Lower leg skin (tissue), 3 donors: ENCODE results near the gene CDKN2D.

Source experiments
- POLR2A ChIP-seq, 2 donors: fragments of 450-650 bp; IDR thresholded peaks; one replicate each; pipeline ENCODE4 v1.6.1; 2016 to 2017; ENCODE audit warnings: antibody characterized with exemption in 2 of 2, mild to moderate bottlenecking in 1 of 2, moderate library complexity in 1 of 2
- TF ChIP-seq, protein P1 (sequence below), 3 donors: fragments of 450-650 bp; IDR thresholded peaks; one replicate each; pipeline ENCODE4 v1.5.1; 2016; ENCODE audit warnings: antibody characterized with exemption in 3 of 3, mild to moderate bottlenecking in 3 of 3, moderate library complexity in 2 of 3

DNA sequence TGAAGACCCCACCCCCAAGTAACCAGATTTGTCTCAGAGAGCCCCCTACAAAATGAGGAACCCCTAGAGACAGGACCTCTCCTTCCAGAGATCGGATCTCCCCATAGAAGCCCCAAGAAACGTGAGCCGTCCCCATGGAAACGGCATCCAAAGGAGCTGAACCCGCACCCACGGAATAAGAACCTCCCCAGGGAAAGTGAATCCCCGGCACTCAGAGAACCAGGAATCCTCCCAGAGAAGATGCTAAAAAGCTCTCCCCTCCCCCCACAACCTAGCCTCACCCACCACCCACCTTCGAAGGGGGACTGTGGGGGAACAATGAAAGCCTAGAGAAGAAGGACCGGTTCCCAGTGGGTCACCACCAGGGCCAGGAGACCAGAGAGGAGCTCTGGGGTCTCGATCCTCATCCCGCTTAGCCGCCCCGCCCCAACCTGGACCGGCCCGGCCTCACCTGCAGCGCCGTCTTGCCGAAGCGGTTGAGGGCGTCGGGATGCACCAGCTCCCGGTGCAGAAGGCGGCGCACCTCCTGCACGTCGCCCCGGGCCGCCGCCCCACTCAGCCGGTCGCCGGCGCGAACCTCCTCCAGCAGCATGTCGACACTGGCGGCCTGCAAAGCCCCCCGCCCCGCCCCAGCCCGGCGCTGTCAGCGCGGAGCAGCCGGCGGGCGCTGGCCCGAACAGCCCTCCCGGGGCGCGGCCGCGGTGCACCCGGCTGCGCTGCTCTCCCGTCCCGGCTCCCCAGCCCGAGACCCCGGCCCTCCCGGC is 535 bp downstream of the CDKN2D start:
- TF ChIP-seq, protein P1, sequence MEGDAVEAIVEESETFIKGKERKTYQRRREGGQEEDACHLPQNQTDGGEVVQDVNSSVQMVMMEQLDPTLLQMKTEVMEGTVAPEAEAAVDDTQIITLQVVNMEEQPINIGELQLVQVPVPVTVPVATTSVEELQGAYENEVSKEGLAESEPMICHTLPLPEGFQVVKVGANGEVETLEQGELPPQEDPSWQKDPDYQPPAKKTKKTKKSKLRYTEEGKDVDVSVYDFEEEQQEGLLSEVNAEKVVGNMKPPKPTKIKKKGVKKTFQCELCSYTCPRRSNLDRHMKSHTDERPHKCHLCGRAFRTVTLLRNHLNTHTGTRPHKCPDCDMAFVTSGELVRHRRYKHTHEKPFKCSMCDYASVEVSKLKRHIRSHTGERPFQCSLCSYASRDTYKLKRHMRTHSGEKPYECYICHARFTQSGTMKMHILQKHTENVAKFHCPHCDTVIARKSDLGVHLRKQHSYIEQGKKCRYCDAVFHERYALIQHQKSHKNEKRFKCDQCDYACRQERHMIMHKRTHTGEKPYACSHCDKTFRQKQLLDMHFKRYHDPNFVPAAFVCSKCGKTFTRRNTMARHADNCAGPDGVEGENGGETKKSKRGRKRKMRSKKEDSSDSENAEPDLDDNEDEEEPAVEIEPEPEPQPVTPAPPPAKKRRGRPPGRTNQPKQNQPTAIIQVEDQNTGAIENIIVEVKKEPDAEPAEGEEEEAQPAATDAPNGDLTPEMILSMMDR (IDR thresholded peaks at IDR 0.05) = no peak
- no peak for TF ChIP-seq POLR2A (IDR thresholded peaks at IDR 0.05)
